WTC11 (cell line): ENCODE measurements around the gene ZBTB20. TPM values are rescaled to one million over a fixed set of nuclear protein-coding genes. Genes with fewer than 3 reads are reported as not detected.

ENCODE experiments used
- ATAC-seq: fragments of 200-7000 bp; cut with Tn5 transposase; 2 replicates; pipeline ENCODE4 v1.10.0; 2021; ENCODE audit warnings: mild to moderate bottlenecking, moderate library complexity
- CTCF ChIA-PET: fragments of 300-600 bp; sonication (Branson Sonifier 250); formaldehyde crosslinking; loops from one replicate; lab custom pipeline; 2021; ENCODE audit warnings: antibody characterized with exemption; lab: Charles Lee
- POLR2A ChIA-PET: fragments of 350-600 bp; sonication (Branson Sonifier 250); formaldehyde crosslinking; loops from one replicate; lab custom pipeline; 2021; ENCODE audit warnings: antibody characterized with exemption; lab: Charles Lee
- DNase-seq: peaks from one replicate; pipeline ENCODE4 v3.0.0; 2021; ENCODE audit warnings: low spot score
- H3K27ac Mint-ChIP-seq: 2 replicates; pipeline ENCODE4 v1.8.0; 2021; ENCODE audit warnings: mixed read lengths
- H3K27me3 Mint-ChIP-seq: 2 replicates; pipeline ENCODE4 v1.8.0; 2021; ENCODE audit warnings: low read depth, mild to moderate bottlenecking, moderate library complexity, mixed read lengths
- H3K36me3 Mint-ChIP-seq: 2 replicates; pipeline ENCODE4 v1.8.0; 2021; ENCODE audit warnings: mixed read lengths
- H3K4me1 Mint-ChIP-seq: 2 replicates; pipeline ENCODE4 v1.8.0; 2022; ENCODE audit warnings: mixed read lengths
- H3K4me3 Mint-ChIP-seq: 2 replicates; pipeline ENCODE4 v1.8.0; 2021; ENCODE audit warnings: mild to moderate bottlenecking, moderate library complexity, mixed read lengths
- H3K9me3 Mint-ChIP-seq: 2 replicates; pipeline ENCODE4 v1.8.0; 2021; ENCODE audit warnings: mixed read lengths
- AR ChIP-seq: fragments of 250-450 bp; sonication (Bioruptor Pico); IDR thresholded peaks from 2 replicates; pipeline ENCODE4 v1.9.0; 2021; ENCODE audit warnings: mild to moderate bottlenecking
- ATF2 ChIP-seq: sonication (generic); formaldehyde crosslinking; IDR thresholded peaks from 2 replicates; pipeline ENCODE4 v1.8.1; 2022; ENCODE audit warnings: low read depth, missing genetic modification reagents, borderline replicate concordance
- ATF6 ChIP-seq: sonication (generic); formaldehyde crosslinking; IDR thresholded peaks from 2 replicates; pipeline ENCODE4 v1.8.1; 2023; ENCODE audit warnings: mild to moderate bottlenecking, missing genetic modification reagents
- CBFB ChIP-seq: sonication (generic); formaldehyde crosslinking; IDR thresholded peaks from 2 replicates; pipeline ENCODE4 v1.8.1; 2022; ENCODE audit warnings: mild to moderate bottlenecking, low read depth, missing genetic modification reagents
- E2F5 ChIP-seq: sonication (generic); formaldehyde crosslinking; IDR thresholded peaks from 2 replicates; pipeline ENCODE4 v1.8.1; 2022; ENCODE audit warnings: mild to moderate bottlenecking, moderate library complexity, missing genetic modification reagents
- FOXP4 ChIP-seq: sonication (generic); formaldehyde crosslinking; IDR thresholded peaks from 2 replicates; pipeline ENCODE4 v1.8.0; 2022; ENCODE audit warnings: mild to moderate bottlenecking, missing genetic modification reagents
- MLX ChIP-seq: sonication (generic); formaldehyde crosslinking; IDR thresholded peaks from 2 replicates; pipeline ENCODE4 v1.8.1; 2023; ENCODE audit warnings: mild to moderate bottlenecking, missing genetic modification reagents, moderate library complexity
- NFATC4 ChIP-seq: fragments of 250-450 bp; sonication (Bioruptor Pico); IDR thresholded peaks from 2 replicates; pipeline ENCODE4 v1.9.0; 2021; ENCODE audit warnings: mild to moderate bottlenecking
- NFE2L1 ChIP-seq: sonication (generic); formaldehyde crosslinking; IDR thresholded peaks from 2 replicates; pipeline ENCODE4 v1.8.1; 2023; ENCODE audit warnings: missing genetic modification reagents
- PREB ChIP-seq: sonication (generic); formaldehyde crosslinking; IDR thresholded peaks from 2 replicates; pipeline ENCODE4 v1.8.1; 2022; ENCODE audit warnings: mild to moderate bottlenecking, missing genetic modification reagents, moderate library complexity, borderline replicate concordance
- PRRX2 ChIP-seq: fragments of 250-450 bp; sonication (Bioruptor Pico); IDR thresholded peaks from 2 replicates; pipeline ENCODE4 v1.8.0; 2021; ENCODE audit warnings: mild to moderate bottlenecking
- SOX15 ChIP-seq: fragments of 250-450 bp; sonication (Bioruptor Pico); IDR thresholded peaks from 2 replicates; pipeline ENCODE4 v1.9.0; 2021; ENCODE audit warnings: mild to moderate bottlenecking
- TCF7 ChIP-seq: sonication (generic); formaldehyde crosslinking; IDR thresholded peaks from 2 replicates; pipeline ENCODE4 v1.8.0; 2022; ENCODE audit warnings: mild to moderate bottlenecking, low read depth, missing genetic modification reagents, moderate library complexity
- USF1 ChIP-seq: sonication (generic); formaldehyde crosslinking; IDR thresholded peaks from 2 replicates; pipeline ENCODE4 v1.8.0; 2022; ENCODE audit warnings: mild to moderate bottlenecking, missing genetic modification reagents
- ZNF281 ChIP-seq: sonication (generic); formaldehyde crosslinking; IDR thresholded peaks from 2 replicates; pipeline ENCODE4 v1.8.0; 2023; ENCODE audit warnings: mild to moderate bottlenecking, missing genetic modification reagents
- ZNF317 ChIP-seq: sonication (generic); formaldehyde crosslinking; IDR thresholded peaks from 2 replicates; pipeline ENCODE4 v1.8.1; 2023; ENCODE audit warnings: low read depth, mild to moderate bottlenecking, moderate library complexity, missing genetic modification reagents, borderline replicate concordance
- ZNF512 ChIP-seq: sonication (generic); formaldehyde crosslinking; IDR thresholded peaks from 2 replicates; pipeline ENCODE4 v1.8.1; 2022; ENCODE audit warnings: missing genetic modification reagents, borderline replicate concordance
- ZNF671 ChIP-seq: fragments of 250-450 bp; sonication (Bioruptor Pico); IDR thresholded peaks from 2 replicates; pipeline ENCODE4 v1.8.0; 2021; ENCODE audit warnings: mild to moderate bottlenecking
- total RNA-seq: library from RNA; stranded (reverse); gene quantifications from 3 replicates; pipeline ENCODE4 v1.2.3, GENCODE V29; 2021

The ZBTB20 gene
- total RNA-seq, 1 experiment from 2014 or later = 1.5 TPM

- Mint-ChIP-seq H3K9me3 (no peaks in the 10 kb centered on the region), H3K36me3 (no peaks in the 10 kb centered on the region), H3K4me3 (no peak overlapping the region), H3K27ac (no peak overlapping the region), H3K4me1 (peaks cover 8% of the 10 kb centered on the region), H3K27me3 (no peaks in the 10 kb centered on the region)
- CTCF ChIA-PET = no interaction called here
- ATAC-seq (no peak), DNase-seq (no peak)
- POLR2A ChIA-PET = no interaction called here
- TF ChIP-seq NFATC4 (CRISPR knock-in tag) = no peak
- TF ChIP-seq CBFB (CRISPR knock-in tag) = no peak
- TF ChIP-seq ZNF512 = no peak
- no peak for TF ChIP-seq ATF2 (CRISPR knock-in tag)
- no peak for TF ChIP-seq AR (CRISPR knock-in tag)
- TF ChIP-seq ZNF671 (CRISPR knock-in tag) = no peak
- no peak for TF ChIP-seq SOX15
- TF ChIP-seq PRRX2 (CRISPR knock-in tag) = no peak
- TF ChIP-seq ATF6 (CRISPR knock-in tag) = no peak
- no peak for TF ChIP-seq NFE2L1 (CRISPR knock-in tag)
- TF ChIP-seq ZNF281 (CRISPR knock-in tag) = no peak
- TF ChIP-seq ZNF317 = no peak
- TF ChIP-seq E2F5 (CRISPR knock-in tag) = no peak
- no peak for TF ChIP-seq MLX
- TF ChIP-seq PREB (CRISPR knock-in tag) = no peak
- TF ChIP-seq USF1 (CRISPR knock-in tag) = no peak
- TF ChIP-seq TCF7 (CRISPR knock-in tag) = no peak
- TF ChIP-seq FOXP4 (CRISPR knock-in tag) = no peak
These were observed 390.4 kb downstream of the ZBTB20 start for GRCh38 chr3:114756506-114757279.
